IMR-90 (cell line): Measurements from ENCODE around the gene ZBTB45. TPM values are rescaled to one million over a fixed set of nuclear protein-coding genes. Genes with fewer than 3 reads are reported as not detected.

ENCODE experiments used
- ATAC-seq: fragments of 200-7000 bp; cut with Tn5 transposase; 2 replicates; pipeline ENCODE4 v1.9.1; 2020; ENCODE audit warnings: low read depth, mild to moderate bottlenecking, moderate library complexity
- BruUV-seq: library from RNA; stranded (reverse); fragments of 400-500 nt; replicated peaks from 2 replicates; lab custom pipeline; 2021; lab: Mats Ljungman, UMichigan
- CTCF ChIA-PET: fragments of 300-600 bp; formaldehyde crosslinking; extraction: SDS; loops from one replicate; lab custom pipeline; 2021; ENCODE audit warnings: antibody characterized with exemption; lab: Yijun Ruan, JAX
- POLR2A ChIA-PET: fragments of 300-600 bp; sonication (Branson Sonifier 250); formaldehyde crosslinking; loops from one replicate; lab custom pipeline; 2022; ENCODE audit warnings: antibody characterized with exemption; ENCODE audit not compliant: unreplicated experiment; lab: Charles Lee
- DNase-seq: peaks from one replicate; pipeline ENCODE4 v3.0.0; 2013
- H2AFZ ChIP-seq: replicated peaks from 2 replicates; pipeline ENCODE3; 2013; ENCODE audit warnings: low read length, mild to moderate bottlenecking; ENCODE audit not compliant: poor library complexity
- H2AK5ac ChIP-seq: 2 replicates; pipeline ENCODE4 v1.6.1; 2013; ENCODE audit warnings: low read depth, low read length, inconsistent platforms
- H2AK9ac ChIP-seq: replicated peaks from 2 replicates; pipeline ENCODE3; 2013; ENCODE audit warnings: mild to moderate bottlenecking, low read depth, low read length, moderate library complexity; ENCODE audit not compliant: poor library complexity
- H2BK120ac ChIP-seq: 2 replicates; pipeline ENCODE4 v1.6.1; 2013; ENCODE audit warnings: low read depth, low read length, inconsistent platforms
- H2BK15ac ChIP-seq: 3 replicates; pipeline ENCODE4 v1.6.1; 2013; ENCODE audit warnings: low read depth, low read length, inconsistent platforms
- H2BK20ac ChIP-seq: 2 replicates; pipeline ENCODE4 v1.6.1; 2013; ENCODE audit warnings: low read depth, mild to moderate bottlenecking, inconsistent platforms, low read length, moderate library complexity
- H2BK5ac ChIP-seq: 2 replicates; pipeline ENCODE4 v1.6.1; 2013; ENCODE audit warnings: mild to moderate bottlenecking, low read depth, low read length, inconsistent platforms; ENCODE audit not compliant: poor library complexity, severe bottlenecking
- H3K14ac ChIP-seq: replicated peaks from 2 replicates; pipeline ENCODE4 v1.6.1; 2013; ENCODE audit warnings: low read depth, low read length, inconsistent platforms
- H3K18ac ChIP-seq: 2 replicates; pipeline ENCODE4 v1.6.1; 2013; ENCODE audit warnings: low read depth, low read length, control low read depth
- H3K23ac ChIP-seq: 2 replicates; pipeline ENCODE4 v1.6.1; 2013; ENCODE audit warnings: low read depth, low read length, inconsistent platforms
- H3K27ac ChIP-seq: 2 replicates; pipeline ENCODE4 v1.5.1; 2013; ENCODE audit warnings: mild to moderate bottlenecking, control low read depth, low read length; ENCODE audit not compliant: insufficient read depth
- H3K27me3 ChIP-seq: 2 replicates; pipeline ENCODE4 v1.6.1; 2013; ENCODE audit warnings: low read length; ENCODE audit not compliant: control insufficient read depth, insufficient read depth
- H3K36me3 ChIP-seq: 2 replicates; pipeline ENCODE4 v1.6.1; 2013; ENCODE audit warnings: low read length, mixed read lengths; ENCODE audit not compliant: control insufficient read depth, insufficient read depth
- H3K4ac ChIP-seq: 2 replicates; pipeline ENCODE4 v1.6.1; 2013; ENCODE audit warnings: low read depth, low read length, inconsistent platforms
- H3K4me1 ChIP-seq: 2 replicates; pipeline ENCODE4 v1.6.1; 2013; ENCODE audit warnings: low read length, mixed read lengths; ENCODE audit not compliant: control insufficient read depth, insufficient read depth
- H3K4me2 ChIP-seq: 2 replicates; pipeline ENCODE4 v1.6.1; 2013; ENCODE audit warnings: low read depth, mild to moderate bottlenecking, control low read depth, low read length, moderate library complexity
- H3K4me3 ChIP-seq: 2 replicates; pipeline ENCODE4 v1.5.1; 2013; ENCODE audit warnings: low read depth, mild to moderate bottlenecking, control low read depth, low read length, moderate library complexity; ENCODE audit not compliant: insufficient read depth
- H3K56ac ChIP-seq: 2 replicates; pipeline ENCODE4 v1.6.1; 2013; ENCODE audit warnings: low read length, inconsistent platforms; ENCODE audit not compliant: insufficient read depth; ENCODE audit errors: extremely low read depth
- H3K79me1 ChIP-seq, 2 experiments: 2 replicates each; pipeline ENCODE4 v1.6.1; 2013; ENCODE audit warnings: low read length in 2 of 2, inconsistent platforms in 1 of 2, low read depth in 1 of 2
- H3K9ac ChIP-seq: 2 replicates; pipeline ENCODE4 v1.6.1; 2013; ENCODE audit warnings: low read depth, low read length, control low read depth
- H3K9me1 ChIP-seq: 2 replicates; pipeline ENCODE4 v1.6.1; 2013; ENCODE audit warnings: low read length, inconsistent platforms; ENCODE audit not compliant: insufficient read depth
- H3K9me3 ChIP-seq: 2 replicates; pipeline ENCODE4 v1.6.1; 2013; ENCODE audit warnings: low read length; ENCODE audit not compliant: control insufficient read depth, insufficient read depth
- H4K20me1 ChIP-seq: 2 replicates; pipeline ENCODE4 v1.6.1; 2013; ENCODE audit warnings: low read length, inconsistent platforms; ENCODE audit not compliant: insufficient read depth
- H4K5ac ChIP-seq: 2 replicates; pipeline ENCODE4 v1.6.1; 2013; ENCODE audit warnings: mild to moderate bottlenecking, low read depth, low read length, control low read depth
- H4K8ac ChIP-seq, 2 experiments: 2 replicates each; pipeline ENCODE4 v1.6.1; 2013; ENCODE audit warnings: low read depth in 2 of 2, low read length in 2 of 2, control low read depth in 1 of 2, inconsistent platforms in 1 of 2
- H4K91ac ChIP-seq: 2 replicates; pipeline ENCODE4 v1.6.1; 2013; ENCODE audit warnings: low read depth, low read length, inconsistent platforms; ENCODE audit not compliant: insufficient read depth
- FOS ChIP-seq: fragments of 150-350 bp; IDR thresholded peaks from 2 replicates; pipeline ENCODE4 v1.6.1; 2016; ENCODE audit warnings: low read depth, low read length
- RFX5 ChIP-seq: IDR thresholded peaks from 2 replicates; pipeline ENCODE4 v1.8.0; 2012; ENCODE audit warnings: low read depth, mild to moderate bottlenecking, low read length, moderate library complexity
- SMC3 ChIP-seq: fragments of 150-350 bp; IDR thresholded peaks from 2 replicates; pipeline ENCODE4 v1.6.1; 2016; ENCODE audit warnings: low read depth, mild to moderate bottlenecking, antibody characterized with exemption, low read length, moderate library complexity
- WGBS, 2 experiments: methylation state at CpG; one replicate each; pipeline versions ENCODE4 v1.1.5 to v1.1.7; 2013; ENCODE audit warnings: missing lambda C conversion rate in 2 of 2; ENCODE audit not compliant: insufficient read length in 1 of 2; ENCODE audit errors: extremely low coverage in 2 of 2; 5-methylcytosine and 5-hydroxymethylcytosine counted together
- dilution Hi-C: fragments of 300-500 bp; cut with HindIII; formaldehyde crosslinking; loops from one replicate; pipeline ENCODE4 v1.14.3; 2018; ENCODE audit warnings: low sequenced_read_pairs; ENCODE audit not compliant: unreplicated experiment
- in situ Hi-C: fragments of 300-500 bp; cut with MboI; formaldehyde crosslinking; loops from 3 replicates; pipeline ENCODE4 v1.14.3; 2019; ENCODE audit warnings: low sequenced_read_pairs, inconsistent platforms, mixed read lengths
- intact Hi-C: fragments of 100-400 bp; cut with micrococcal nuclease; formaldehyde crosslinking; loops from 2 replicates; pipeline ENCODE4 v1.10.0; 2022
- polyA plus RNA-seq, 3 experiments: library from polyadenylated mRNA; depleted of rRNA; stranded (reverse); fragments of >200 nt; gene quantifications; 2 replicates each; pipeline ENCODE4 v1.2.3, GENCODE V29; 2012; ENCODE audit warnings: low replicate concordance in 1 of 3
- total RNA-seq: library from RNA; depleted of rRNA; stranded (reverse); fragments of >200 nt; gene quantifications from 2 replicates; pipeline ENCODE4 v1.2.3, GENCODE V29; 2012
- TF ChIP-seq, protein P1 (sequence below): fragments of 150-350 bp; IDR thresholded peaks from 2 replicates; pipeline ENCODE4 v1.6.1; 2017; ENCODE audit warnings: mild to moderate bottlenecking, antibody characterized with exemption, low read length, low read depth

ZBTB45 gene
- total and polyA plus RNA-seq, 2 of the 4 experiments (the other 2 are of a cell fraction) = 1.4 to 9.7 TPM

DNA sequence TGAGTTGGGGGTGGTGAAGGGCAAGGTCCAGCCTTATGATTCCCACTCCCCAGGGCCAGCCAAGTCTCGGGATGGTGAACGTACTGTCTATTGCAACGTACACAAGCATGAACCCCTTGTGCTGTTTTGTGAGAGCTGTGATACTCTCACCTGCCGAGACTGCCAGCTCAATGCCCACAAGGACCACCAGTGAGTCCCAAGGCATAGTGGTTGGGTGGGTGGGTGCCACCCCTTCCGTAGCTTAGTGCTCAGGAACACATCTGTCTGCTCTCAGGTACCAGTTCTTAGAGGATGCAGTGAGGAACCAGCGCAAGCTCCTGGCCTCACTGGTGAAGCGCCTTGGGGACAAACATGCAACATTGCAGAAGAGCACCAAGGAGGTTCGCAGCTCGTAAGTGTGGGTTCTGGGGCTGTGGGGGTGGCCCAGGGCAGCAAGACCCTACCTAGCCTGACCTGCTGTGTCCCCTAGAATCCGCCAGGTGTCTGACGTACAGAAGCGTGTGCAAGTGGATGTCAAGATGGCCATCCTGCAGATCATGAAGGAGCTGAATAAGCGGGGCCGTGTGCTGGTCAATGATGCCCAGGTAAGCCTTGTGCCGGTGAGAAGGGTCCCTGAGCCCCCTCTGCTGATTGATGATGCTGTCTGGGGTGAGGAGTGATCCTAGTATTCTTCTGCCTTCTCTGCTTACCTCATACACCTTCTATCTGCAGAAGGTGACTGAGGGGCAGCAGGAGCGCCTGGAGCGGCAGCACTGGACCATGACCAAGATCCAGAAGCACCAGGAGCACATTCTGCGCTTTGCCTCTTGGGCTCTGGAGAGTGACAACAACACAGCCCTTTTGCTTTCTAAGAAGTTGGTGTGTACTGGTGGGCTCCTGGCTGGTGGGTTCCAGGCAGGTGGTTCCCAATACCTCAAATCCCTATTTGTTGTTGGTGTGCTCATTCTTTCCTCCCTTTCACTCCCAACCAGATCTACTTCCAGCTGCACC lies 28.0 kb upstream of the ZBTB45 start:
- BruUV-seq = TSS peak; percentile 59
- ATAC-seq = no peak
- Histone ChIP-seq H3K14ac (no peak overlapping the region), H4K20me1 (peaks cover 82% of the 10 kb centered on the region), H3K9me3 (no peaks in the 10 kb centered on the region), H3K36me3 (peaks cover 65% of the 10 kb centered on the region), H3K27me3 (no peaks in the 10 kb centered on the region), H3K9me1 (peaks cover 22% of the 10 kb centered on the region), H4K8ac (no peak overlapping the region), H2BK20ac (no peak overlapping the region), H3K18ac (no peak overlapping the region), H3K79me1 (peaks cover 16 to 77% of the 10 kb centered on the region in 2 experiments; a peak in 3 of 4 replicates), H3K27ac (no peak overlapping the region), H2BK15ac (no peak overlapping the region), H3K4me1 (peaks cover 13% of the 10 kb centered on the region), H3K23ac (no peak overlapping the region), H2AFZ (peak overlapping the region; percentile 33), H3K4ac (no peak overlapping the region), H2AK9ac (peak overlapping the region; percentile 47), H3K4me2 (no peak overlapping the region; the same call in 1 of the 2 replicates), H3K4me3 (no peak overlapping the region), H4K5ac (no peak overlapping the region), H2BK120ac (no peak overlapping the region), H2BK5ac (no peak overlapping the region), H3K56ac (no peak overlapping the region), H3K9ac (peak overlapping the region; percentile 6), H4K91ac (no peak overlapping the region), H2AK5ac (peak overlapping the region; percentile 37; the same call in 1 of the 2 replicates)
- TF ChIP-seq, protein P1, sequence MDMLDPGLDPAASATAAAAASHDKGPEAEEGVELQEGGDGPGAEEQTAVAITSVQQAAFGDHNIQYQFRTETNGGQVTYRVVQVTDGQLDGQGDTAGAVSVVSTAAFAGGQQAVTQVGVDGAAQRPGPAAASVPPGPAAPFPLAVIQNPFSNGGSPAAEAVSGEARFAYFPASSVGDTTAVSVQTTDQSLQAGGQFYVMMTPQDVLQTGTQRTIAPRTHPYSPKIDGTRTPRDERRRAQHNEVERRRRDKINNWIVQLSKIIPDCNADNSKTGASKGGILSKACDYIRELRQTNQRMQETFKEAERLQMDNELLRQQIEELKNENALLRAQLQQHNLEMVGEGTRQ = no peak
- TF ChIP-seq FOS (no peak), RFX5 (no peak), SMC3 (no peak)
- 100% methylated on average over 2 of the region's 18 CpGs; no CpG with 5 or more reads in 1 of the 2 experiments for WGBS, 2 experiments
- POLR2A ChIA-PET = no interaction called here
- CTCF ChIA-PET = no interaction called here
- intact Hi-C loops = no loop called here
- DNase-seq = no peak
- dilution Hi-C loops = no loop called here
- in situ Hi-C loops = no loop called here
